H9 (cell line): ENCODE data around the gene DAD1. TPM values are rescaled to one million over a fixed set of nuclear protein-coding genes. Genes with fewer than 3 reads are reported as not detected.

Experiments
- DNase-seq: peaks from one replicate; pipeline ENCODE4 v3.0.0-alpha.2; 2017
- H2AFZ ChIP-seq: one replicate; pipeline ENCODE4 v1.6.1; 2013; ENCODE audit warnings: mild to moderate bottlenecking, low read length, control low read depth, moderate library complexity
- H2AK5ac ChIP-seq: 2 replicates; pipeline ENCODE4 v1.6.1; 2013; ENCODE audit warnings: low read length, control low read depth, mixed read lengths; ENCODE audit not compliant: insufficient read length
- H2BK120ac ChIP-seq: one replicate; pipeline ENCODE4 v1.6.1; 2013; ENCODE audit warnings: low read depth, mild to moderate bottlenecking, low read length, control low read depth, inconsistent platforms; ENCODE audit not compliant: poor library complexity, severe bottlenecking
- H2BK12ac ChIP-seq: 2 replicates; pipeline ENCODE4 v1.6.1; 2013; ENCODE audit warnings: low read length, control low read depth, mixed read lengths, low read depth; ENCODE audit not compliant: insufficient read length
- H2BK15ac ChIP-seq: 2 replicates; pipeline ENCODE4 v1.6.1; 2013; ENCODE audit warnings: low read depth, low read length, control low read depth
- H2BK20ac ChIP-seq: one replicate; pipeline ENCODE4 v1.6.1; 2013; ENCODE audit warnings: low read depth, mild to moderate bottlenecking, low read length, control low read depth, inconsistent platforms; ENCODE audit not compliant: poor library complexity, severe bottlenecking
- H2BK5ac ChIP-seq: 2 replicates; pipeline ENCODE4 v1.6.1; 2013; ENCODE audit warnings: low read length, control low read depth, mixed read lengths; ENCODE audit not compliant: insufficient read length
- H3K14ac ChIP-seq: 2 replicates; pipeline ENCODE4 v1.6.1; 2013; ENCODE audit warnings: low read length, control low read depth; ENCODE audit not compliant: insufficient read depth
- H3K18ac ChIP-seq: 2 replicates; pipeline ENCODE4 v1.6.1; 2013; ENCODE audit warnings: low read depth, mild to moderate bottlenecking, mixed read lengths, low read length, control low read depth; ENCODE audit not compliant: insufficient read length
- H3K23ac ChIP-seq: 2 replicates; pipeline ENCODE4 v1.6.1; 2013; ENCODE audit warnings: low read length, control low read depth, mixed read lengths, low read depth; ENCODE audit not compliant: insufficient read length
- H3K23me2 ChIP-seq: 2 replicates; pipeline ENCODE4 v1.6.1; 2013; ENCODE audit warnings: low read depth, mild to moderate bottlenecking, mixed read lengths, low read length, control low read depth; ENCODE audit not compliant: insufficient read length, poor library complexity, severe bottlenecking
- H3K27ac ChIP-seq: 2 replicates; pipeline ENCODE4 v1.5.1; 2013; ENCODE audit warnings: low read length, control low read depth, mixed read lengths, low read depth; ENCODE audit not compliant: insufficient read length
- H3K27me3 ChIP-seq: 2 replicates; pipeline ENCODE4 v1.6.1; 2013; ENCODE audit warnings: low read length, control low read depth, inconsistent platforms; ENCODE audit not compliant: insufficient read depth
- H3K4ac ChIP-seq: 2 replicates; pipeline ENCODE4 v1.6.1; 2013; ENCODE audit warnings: low read depth, mild to moderate bottlenecking, control low read depth, inconsistent platforms, low read length, moderate library complexity
- H3K4me1 ChIP-seq: 2 replicates; pipeline ENCODE4 v1.6.1; 2013; ENCODE audit warnings: low read length, control low read depth, inconsistent platforms; ENCODE audit not compliant: insufficient read depth
- H3K4me2 ChIP-seq: 2 replicates; pipeline ENCODE4 v1.6.1; 2013; ENCODE audit warnings: low read length, control low read depth, mixed read lengths; ENCODE audit not compliant: insufficient read length, insufficient read depth
- H3K56ac ChIP-seq: 2 replicates; pipeline ENCODE4 v1.6.1; 2013; ENCODE audit warnings: low read depth, mild to moderate bottlenecking, mixed read lengths, low read length, control low read depth; ENCODE audit not compliant: insufficient read length
- H3K79me1 ChIP-seq: 2 replicates; pipeline ENCODE4 v1.6.1; 2013; ENCODE audit warnings: low read depth, mild to moderate bottlenecking, moderate library complexity, low read length, control low read depth, inconsistent platforms; ENCODE audit not compliant: insufficient read depth, poor library complexity, severe bottlenecking
- H3K79me2 ChIP-seq: 2 replicates; pipeline ENCODE4 v1.6.1; 2013; ENCODE audit warnings: low read length, control low read depth, inconsistent platforms; ENCODE audit not compliant: insufficient read depth
- H3K9ac ChIP-seq: 2 replicates; pipeline ENCODE4 v1.6.1; 2013; ENCODE audit warnings: low read length, control low read depth, mixed read lengths; ENCODE audit not compliant: insufficient read length; ENCODE audit errors: extremely low read depth
- H3K9me3 ChIP-seq: one replicate; pipeline ENCODE4 v1.6.1; 2013; ENCODE audit warnings: low read depth, low read length, inconsistent platforms; ENCODE audit not compliant: control insufficient read depth
- H3T11ph ChIP-seq: one replicate; pipeline ENCODE4 v1.6.1; 2013; ENCODE audit warnings: mild to moderate bottlenecking, low read length, control low read depth, inconsistent platforms
- H4K20me1 ChIP-seq: one replicate; pipeline ENCODE4 v1.6.1; 2013; ENCODE audit not compliant: control insufficient read depth, insufficient read length, insufficient read depth
- H4K5ac ChIP-seq: 2 replicates; pipeline ENCODE4 v1.6.1; 2013; ENCODE audit warnings: low read depth, mild to moderate bottlenecking, mixed read lengths, low read length, control low read depth; ENCODE audit not compliant: insufficient read length
- H4K8ac ChIP-seq: replicated peaks from 2 replicates; pipeline ENCODE4 v1.6.1; 2013; ENCODE audit warnings: low read length, control low read depth, mixed read lengths, low read depth; ENCODE audit not compliant: insufficient read length
- H4K91ac ChIP-seq: 2 replicates; pipeline ENCODE4 v1.6.1; 2013; ENCODE audit warnings: low read depth, mild to moderate bottlenecking, moderate library complexity, mixed read lengths, low read length, control low read depth; ENCODE audit not compliant: insufficient read length
- H3K27ac Mint-ChIP-seq, 3 experiments: 2 replicates in 2 of 3; 3 replicates in 1 of 3; pipeline ENCODE4 v1.8.0; 2020 to 2021; ENCODE audit warnings: mixed read lengths in 3 of 3, mild to moderate bottlenecking in 1 of 3, moderate library complexity in 1 of 3
- H3K27me3 Mint-ChIP-seq: 2 replicates; pipeline ENCODE4 v1.8.0; 2021; ENCODE audit warnings: low read depth, mild to moderate bottlenecking, moderate library complexity, mixed read lengths
- H3K36me3 Mint-ChIP-seq, 3 experiments: 2 replicates in 2 of 3; 3 replicates in 1 of 3; pipeline ENCODE4 v1.8.0; 2020 to 2021; ENCODE audit warnings: low read depth in 3 of 3, mixed read lengths in 3 of 3; ENCODE audit not compliant: insufficient read depth in 1 of 3
- H3K4me1 Mint-ChIP-seq, 2 experiments: 2 replicates each; pipeline ENCODE4 v1.8.0; 2020; ENCODE audit warnings: mixed read lengths in 2 of 2
- H3K4me3 Mint-ChIP-seq, 2 experiments: 2 replicates in 1 of 2; 3 replicates in 1 of 2; pipeline ENCODE4 v1.8.0; 2020 to 2021; ENCODE audit warnings: mild to moderate bottlenecking in 2 of 2, mixed read lengths in 2 of 2, moderate library complexity in 1 of 2
- H3K9me3 Mint-ChIP-seq, 2 experiments: 2 replicates in 1 of 2; 3 replicates in 1 of 2; pipeline ENCODE4 v1.8.0; 2020; ENCODE audit warnings: mild to moderate bottlenecking in 2 of 2, mixed read lengths in 2 of 2, moderate library complexity in 1 of 2
- CTCF ChIP-seq: fragments of 200-600 bp; sonication (generic); conservative IDR thresholded peaks from 3 replicates; pipeline ENCODE4 v1.8.0; 2021; ENCODE audit warnings: antibody characterized with exemption, mild to moderate bottlenecking
- WGBS: extraction: QIAGEN DNeasy Blood & Tissue Kit; methylation state at CpG from one replicate; pipeline ENCODE4 v1.1.7; 2013; ENCODE audit warnings: missing lambda C conversion rate, low lambda C conversion rate, mixed read lengths; ENCODE audit not compliant: insufficient read length; ENCODE audit errors: extremely low coverage; 5-methylcytosine and 5-hydroxymethylcytosine counted together
- total RNA-seq: library from RNA; stranded (reverse); gene quantifications from 2 replicates; pipeline ENCODE4 v1.2.1, GENCODE V29; 2021

DAD1 gene
- total RNA-seq, 1 experiment from 2014 or later = 127 TPM

- Mint-ChIP-seq H3K27me3 (peaks cover 4% of the 10 kb centered on the region; the same call in 1 of the 2 replicates), H3K36me3 (peaks cover 0 to 3% (median 0%) of the 10 kb centered on the region in 3 experiments; a peak in 1 of 7 replicates), H3K9me3 (no peaks in the 10 kb centered on the region; a peak in 1 of 5 replicates), H3K4me1 (peaks cover 19 to 21% of the 10 kb centered on the region in 2 experiments), H3K4me3 (no peak overlapping the region), H3K27ac (no peak overlapping the region)
- Histone ChIP-seq H3K23me2 (no peaks in the 10 kb centered on the region), H4K8ac (no peak overlapping the region), H3K79me1 (no peaks in the 10 kb centered on the region), H3K56ac (no peak overlapping the region), H2BK20ac (no peak overlapping the region), H4K20me1 (no peaks in the 10 kb centered on the region), H3K14ac (no peak overlapping the region), H4K5ac (no peak overlapping the region), H3T11ph (no peak overlapping the region), H2BK120ac (no peak overlapping the region), H2BK15ac (no peak overlapping the region), H3K18ac (no peak overlapping the region), H3K23ac (no peak overlapping the region), H3K9ac (no peak overlapping the region), H3K9me3 (no peaks in the 10 kb centered on the region), H3K27me3 (no peaks in the 10 kb centered on the region), H3K4me2 (no peak overlapping the region), H3K4ac (no peak overlapping the region), H3K79me2 (no peaks in the 10 kb centered on the region), H2BK12ac (no peak overlapping the region), H2AFZ (no peak overlapping the region), H3K27ac (no peak overlapping the region), H4K91ac (no peak overlapping the region), H3K4me1 (no peaks in the 10 kb centered on the region), H2AK5ac (no peak overlapping the region), H2BK5ac (no peak overlapping the region)
- DNase-seq = no peak
- TF ChIP-seq CTCF = no peak
- WGBS = no CpG with 5 or more reads among the region's 2 CpGs
Observed at GRCh38 chr14:22515929-22516328, 73.1 kb downstream of the DAD1 start.

Other genes starting within 250 kb of the DAD1 start
- gene ABHD4, start 9.1 kb upstream of the DAD1 start, total RNA-seq = 21.8 and 23.5 TPM in 2 replicates
- gene OR6J1, start 55.1 kb upstream of the DAD1 start, total RNA-seq = not detected in 2 replicates
- gene OXA1L, start 177.5 kb upstream of the DAD1 start, total RNA-seq = 115 and 128 TPM in 2 replicates
- 2.5 and 3.1 TPM in 2 replicates for gene SLC7A7, start 226.2 kb upstream of the DAD1 start, total RNA-seq
- 174 and 190 TPM in 2 replicates for gene MRPL52, start 240.7 kb upstream of the DAD1 start, total RNA-seq
- gene MMP14, start 247.4 kb upstream of the DAD1 start, total RNA-seq = 56.5 and 60.3 TPM in 2 replicates